CD4-positive, alpha-beta T cell treated with Interleukin-15 for 4 hours (primary cell): Measurements from ENCODE around the gene C14orf132.

Source experiments
- DNase-seq: peaks from one replicate; pipeline ENCODE4 v3.0.0-alpha.2; 2020; ENCODE audit warnings: low spot score

The C14orf132 gene

GRCh38 chr14:96100161-96101064, 61.3 kb downstream of the C14orf132 start:
- peak; percentile 53 for DNase-seq

DNA sequence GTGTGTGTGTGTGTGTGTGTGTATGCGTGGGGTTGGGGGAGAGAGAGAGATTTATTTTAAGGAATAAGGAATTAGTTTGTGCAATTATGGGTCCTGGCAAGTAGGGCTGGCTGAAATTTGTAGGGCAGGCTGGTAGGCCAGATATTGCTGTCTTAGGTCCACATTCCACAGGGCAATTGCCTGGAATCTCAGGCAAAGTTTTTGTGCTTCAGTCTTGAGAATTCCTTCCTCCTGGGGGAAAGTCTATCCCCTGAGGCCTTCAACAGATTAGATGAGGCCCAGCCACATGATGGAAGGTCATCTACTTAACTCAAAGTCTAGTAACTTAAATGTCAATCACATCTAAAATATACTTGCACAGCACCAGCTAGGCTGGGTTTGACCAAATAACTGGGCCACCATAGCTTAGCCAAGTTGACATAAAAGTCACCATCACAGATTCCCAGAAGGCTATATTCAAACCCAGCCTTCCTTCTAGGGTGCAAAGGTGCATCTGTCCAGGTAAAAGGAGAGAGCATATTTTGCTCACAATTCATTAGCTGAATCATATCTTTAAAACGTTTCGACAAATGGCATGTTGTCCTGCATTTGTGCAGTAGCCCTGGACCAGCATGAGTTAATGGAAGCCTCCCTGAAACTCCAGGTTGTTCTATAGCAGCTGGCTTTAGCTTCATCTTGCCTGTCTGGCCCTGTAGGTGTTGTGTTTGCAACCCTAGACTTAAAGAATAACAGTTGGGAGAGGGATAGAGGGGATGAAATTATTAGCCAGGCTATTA, 63.1 kb downstream of the C14orf132 start:
- DNase-seq: no peak

DNA sequence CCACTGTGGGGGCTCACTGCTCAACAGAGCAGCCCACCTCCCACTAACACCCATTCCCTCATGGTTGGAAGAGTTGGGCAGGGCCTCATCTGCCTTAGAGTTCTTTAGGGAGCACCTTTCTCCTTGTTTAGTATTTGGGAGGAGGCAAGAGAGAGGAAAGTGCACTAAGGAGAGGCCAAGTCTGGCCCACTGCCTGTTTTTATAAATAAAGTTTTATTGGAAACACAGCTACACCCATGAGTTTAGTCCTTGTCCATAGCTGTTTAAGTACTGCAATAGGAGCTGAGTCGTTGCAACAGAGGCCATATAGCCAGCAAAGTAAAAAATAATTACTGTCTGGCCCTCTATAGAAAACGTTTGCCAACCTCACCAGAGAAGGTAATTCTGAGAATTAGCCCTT, 63.9 kb downstream of the C14orf132 start:
- DNase-seq: no peak

DNA sequence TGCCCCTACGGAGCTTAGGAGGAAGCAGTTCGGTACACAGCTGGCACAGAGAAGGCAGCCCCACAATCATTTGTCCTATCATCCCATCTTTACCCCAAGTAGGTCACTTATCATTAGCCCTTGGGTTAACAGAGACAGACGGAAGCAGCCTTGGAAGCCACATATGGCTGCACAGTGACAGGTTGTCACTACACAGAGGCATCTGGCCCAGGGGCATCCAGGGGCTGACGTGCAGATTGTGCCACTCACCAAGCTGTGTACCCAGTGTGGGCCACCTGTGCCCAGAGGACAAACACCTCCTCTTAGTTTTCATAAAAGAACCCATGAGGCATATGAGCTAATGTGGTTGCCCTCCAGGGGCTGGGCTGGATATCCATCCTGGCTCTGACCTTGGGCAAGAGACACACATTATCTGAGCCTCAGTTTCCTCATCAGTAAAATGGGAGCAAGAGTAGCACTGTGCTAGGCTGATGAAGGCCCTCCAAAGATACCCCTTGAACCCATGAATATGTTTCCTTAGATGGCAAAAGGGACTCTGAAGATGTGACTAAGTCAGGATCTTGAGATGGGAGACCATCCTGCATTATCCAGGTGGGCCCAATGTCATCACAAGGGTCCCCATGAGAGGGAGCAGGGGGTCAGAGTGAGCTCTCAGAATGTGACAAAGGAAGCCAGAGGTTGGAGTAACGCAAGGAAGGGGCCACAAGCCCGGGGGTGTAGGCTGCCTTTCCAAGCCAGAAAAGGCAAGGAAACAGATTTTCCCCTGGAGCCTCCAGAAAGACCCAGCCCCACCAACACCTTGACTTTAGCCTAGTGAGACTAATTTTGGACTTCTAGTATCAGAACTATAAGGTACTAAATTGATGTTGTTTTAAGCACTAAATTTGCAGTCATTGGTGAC, 64.6 kb downstream of the C14orf132 start:
- DNase-seq: no peak

DNA sequence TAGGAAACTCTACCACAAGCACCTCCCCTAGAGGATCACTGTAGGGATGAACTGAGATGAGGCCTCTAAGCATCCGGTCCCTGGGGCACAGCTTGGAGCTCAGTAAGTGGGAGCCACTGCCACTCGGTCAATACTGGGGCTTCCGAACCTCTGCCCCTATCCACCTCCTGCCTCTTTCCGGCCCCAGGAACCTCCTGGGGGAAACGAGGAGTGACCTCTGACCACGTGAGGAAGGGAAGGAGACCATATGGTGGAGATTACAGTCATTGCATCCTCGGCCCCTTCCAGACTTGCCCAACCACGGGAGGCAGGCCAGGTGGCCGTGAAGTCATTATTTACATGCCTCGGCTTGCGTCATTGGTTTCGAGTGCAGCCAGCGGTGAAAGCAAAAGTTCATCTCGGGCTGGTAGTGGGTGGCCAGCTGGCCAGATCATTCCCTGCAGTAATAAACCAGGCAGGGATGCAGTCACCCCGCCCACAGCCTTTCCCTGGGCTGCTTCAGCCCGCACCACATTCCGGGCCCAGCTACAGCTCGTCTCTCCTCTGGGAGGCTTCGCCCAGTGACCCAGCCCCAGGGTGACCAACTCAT, 65.4 kb downstream of the C14orf132 start:
- no peak for DNase-seq

GRCh38 chr14:96105089-96105925, 66.1 kb downstream of the C14orf132 start:
- no peak for DNase-seq

DNA sequence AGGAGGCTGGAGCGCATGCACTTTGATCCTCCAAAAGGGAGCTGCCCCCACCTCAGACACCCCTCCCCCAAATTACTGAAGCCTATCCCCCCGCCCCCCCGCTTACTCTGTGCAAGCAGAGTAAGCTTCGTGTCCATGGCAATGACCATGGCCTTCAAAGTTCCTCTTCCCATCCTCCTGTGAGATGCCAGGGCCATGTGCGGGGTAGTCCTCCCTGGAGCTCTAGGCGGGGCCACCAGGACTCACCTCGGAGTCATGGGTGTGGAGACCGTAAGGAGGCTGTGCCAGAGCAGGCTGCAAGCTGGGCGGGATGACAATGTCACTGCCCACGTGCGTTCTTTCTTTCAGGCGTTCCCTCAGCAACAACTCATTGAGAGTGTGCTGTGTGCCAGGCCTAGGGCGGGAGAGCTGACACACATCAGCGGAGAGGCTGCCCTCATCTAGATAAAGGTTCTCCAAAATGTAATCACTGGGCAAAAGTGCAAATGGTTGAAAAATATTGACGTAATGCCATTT, 66.8 kb downstream of the C14orf132 start:
- no peak for DNase-seq

- DNase-seq: no peak
Measured at GRCh38 chr14:96106891-96107290, 67.7 kb downstream of the C14orf132 start.

DNA sequence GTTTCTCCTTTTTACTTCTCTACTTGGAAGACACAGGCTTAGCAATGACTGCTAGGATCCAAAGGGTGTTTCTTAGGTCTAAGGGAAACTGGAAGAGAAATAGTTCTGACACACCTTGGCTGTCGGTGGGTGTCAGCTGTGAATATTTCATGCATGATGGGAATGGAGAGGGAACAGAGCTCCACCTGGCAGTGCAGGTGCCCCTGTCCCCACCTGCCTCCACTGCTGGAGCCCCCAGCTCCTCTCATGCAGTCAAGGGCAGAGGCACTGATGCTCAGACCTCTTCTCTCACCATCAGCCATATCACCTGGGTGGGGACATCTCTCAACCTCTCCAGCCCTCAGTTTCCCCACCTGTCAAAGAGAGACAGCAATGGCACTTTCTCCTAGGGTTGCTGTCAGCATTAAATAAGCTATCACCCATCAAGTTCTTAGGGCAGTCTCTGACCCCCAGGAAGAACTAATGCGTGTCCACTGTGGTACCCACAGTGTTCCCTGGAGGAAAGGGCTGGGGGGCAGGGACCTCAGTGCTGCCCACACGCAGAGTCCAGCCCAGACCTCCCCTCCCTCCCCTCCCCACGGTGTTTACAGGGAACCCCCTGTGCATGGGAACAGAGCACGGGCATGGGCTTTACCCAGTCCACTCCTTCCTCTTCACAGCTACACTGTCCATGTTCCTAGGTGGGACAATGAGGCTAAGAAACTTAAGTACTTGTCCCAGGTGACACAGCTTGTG, 69.1 kb downstream of the C14orf132 start:
- no peak for DNase-seq

- no peak for DNase-seq
Measured at GRCh38 chr14:96108911-96109310, 69.7 kb downstream of the C14orf132 start.

DNA sequence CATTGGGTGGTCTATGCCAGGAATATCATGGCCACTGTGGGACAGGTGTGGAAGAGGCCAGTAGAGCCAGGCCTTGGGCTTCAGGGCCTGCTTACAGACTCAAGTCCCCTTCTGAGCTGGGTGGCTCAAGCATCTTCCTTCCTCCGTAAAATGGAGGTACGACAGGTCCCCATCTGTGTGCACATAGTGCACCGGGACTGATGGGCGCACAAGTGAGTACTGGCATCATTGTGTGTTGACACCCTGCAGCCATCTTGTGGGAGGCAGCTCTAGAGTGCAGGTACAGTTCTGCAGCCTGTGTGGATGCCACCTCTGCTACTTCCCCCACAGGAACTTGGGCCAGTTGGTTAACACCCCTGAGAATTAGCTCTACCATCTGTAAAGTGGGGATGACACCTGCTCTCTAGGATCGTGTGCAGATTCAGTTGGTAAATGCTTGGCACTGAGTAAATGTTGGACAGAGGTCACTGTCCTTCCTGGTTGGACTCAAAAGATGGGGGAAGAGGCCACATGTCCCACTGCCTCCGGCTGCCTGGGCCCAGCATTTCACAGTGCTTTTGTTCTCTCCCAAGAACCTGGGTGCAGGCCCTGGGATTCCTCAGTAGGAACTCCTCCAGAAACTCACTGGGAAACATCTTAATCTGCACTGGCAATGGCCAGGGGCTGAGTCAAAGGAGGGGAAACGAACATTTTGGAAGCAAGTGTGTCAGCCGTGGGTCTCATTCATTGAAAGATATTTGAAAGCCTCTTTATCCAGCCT, 70.6 kb downstream of the C14orf132 start:
- DNase-seq: no peak

GRCh38 chr14:96112032-96112431, 72.9 kb downstream of the C14orf132 start:
- no peak for DNase-seq

- DNase-seq: no peak
Measured at GRCh38 chr14:96114002-96114401, 74.8 kb downstream of the C14orf132 start.

DNA sequence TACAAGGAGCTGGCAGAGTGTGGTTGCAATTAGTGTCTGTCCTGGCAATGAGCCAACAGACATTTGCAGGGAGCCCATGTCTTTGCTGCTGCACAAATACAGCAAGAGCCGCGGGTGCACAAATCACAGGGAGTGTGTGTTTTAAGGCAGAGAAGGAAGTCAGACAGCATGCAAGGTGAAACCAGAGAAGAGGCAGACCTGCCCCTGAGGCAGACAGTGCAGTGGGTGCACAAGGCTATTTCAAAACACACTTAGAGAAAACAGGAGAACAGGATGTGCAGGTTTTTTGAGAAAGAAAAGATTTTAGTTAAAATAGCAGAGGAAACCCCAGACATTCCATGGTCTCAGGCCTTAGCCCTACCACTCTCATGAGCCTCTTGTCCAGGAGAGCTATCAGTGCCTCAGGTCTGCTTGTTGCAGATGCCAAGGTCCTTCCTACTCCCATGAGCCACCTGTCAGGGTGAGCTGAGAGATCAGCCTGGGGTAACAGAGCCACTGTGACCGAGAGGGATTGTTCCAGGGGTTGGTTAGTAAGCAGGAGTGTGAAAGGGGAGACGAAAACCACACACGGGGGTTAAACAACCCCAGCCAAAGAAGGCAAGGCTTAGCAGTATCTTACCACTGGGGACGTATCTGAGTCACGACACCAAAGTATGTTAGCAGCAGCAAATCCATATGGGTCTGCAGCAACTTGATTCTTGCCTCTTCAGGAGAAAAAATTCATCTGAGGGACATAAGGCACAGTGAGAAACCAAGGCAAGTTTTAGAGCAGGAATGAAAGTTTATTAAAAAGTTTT, 78.1 kb downstream of the C14orf132 start:
- no peak for DNase-seq

DNA sequence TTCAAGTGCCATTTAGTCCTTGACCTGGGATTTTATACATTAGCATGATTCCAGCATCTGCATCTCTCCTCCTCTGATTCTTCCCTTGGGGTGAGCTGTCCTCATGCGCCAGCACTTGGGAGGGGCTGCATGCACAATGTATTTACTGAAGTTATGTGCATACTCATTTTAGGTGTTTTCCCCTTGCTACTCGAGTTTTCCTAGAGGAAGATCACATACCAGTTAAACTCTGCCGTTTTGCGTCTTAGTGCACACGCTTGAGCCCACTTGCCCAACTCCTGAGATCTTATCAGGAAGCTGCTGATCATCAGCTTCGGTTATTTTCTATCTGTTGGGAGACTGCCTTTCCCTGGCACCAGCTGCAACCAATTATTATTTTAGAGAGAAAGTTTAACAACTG, 78.8 kb downstream of the C14orf132 start:
- no peak for DNase-seq

DNA sequence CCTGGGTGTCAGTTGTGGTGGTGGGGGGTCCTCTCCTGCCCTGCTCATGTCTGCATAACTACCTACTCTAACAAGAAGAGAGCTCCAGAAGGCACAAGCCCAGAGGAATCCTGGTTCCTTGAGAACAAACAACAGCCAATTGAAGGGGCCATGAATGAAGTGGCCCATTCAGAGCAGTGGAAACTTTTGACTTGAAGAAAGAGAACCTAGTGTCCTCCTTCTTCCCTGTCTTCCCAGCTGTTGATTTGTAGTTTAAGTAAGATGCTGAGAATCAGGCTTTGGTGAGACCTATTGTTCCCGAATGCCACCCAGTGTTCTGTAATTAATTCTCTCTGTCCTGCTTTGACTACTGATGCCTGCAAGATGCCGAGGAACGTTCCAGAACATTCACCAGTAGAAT, 79.2 kb downstream of the C14orf132 start:
- no peak for DNase-seq

DNA sequence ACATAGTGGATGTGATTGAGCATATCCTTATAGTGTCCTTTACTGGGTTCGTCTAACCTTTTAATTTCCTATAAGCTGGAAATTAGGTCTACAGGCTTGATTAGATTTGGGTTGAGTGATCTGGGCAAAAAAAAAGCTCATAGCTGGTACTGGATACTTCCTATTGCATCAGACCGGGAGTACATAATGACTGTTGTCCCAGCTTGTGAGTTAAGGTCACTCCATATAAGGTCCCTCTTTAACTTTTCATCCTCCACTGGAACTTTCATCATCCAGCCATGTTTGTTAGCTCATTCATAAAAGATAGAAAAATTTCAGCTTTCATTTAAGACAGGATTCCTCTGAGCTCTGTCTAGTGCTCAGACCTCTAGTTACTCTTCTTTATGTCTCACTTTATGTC, 80.8 kb downstream of the C14orf132 start:
- DNase-seq: no peak

- no peak for DNase-seq
Measured at GRCh38 chr14:96120392-96120791, 81.2 kb downstream of the C14orf132 start.
